Fibroblast of lung (primary cell): Measurements from ENCODE around the gene C20orf96.

Source experiments
- EZH2 ChIP-seq: IDR thresholded peaks from 2 replicates; pipeline ENCODE4 v1.5.1; 2012; ENCODE audit warnings: low read length, control low read depth, mild to moderate bottlenecking; ENCODE audit errors: missing control alignments
- TF ChIP-seq, protein P1 (sequence below), 2 donors: IDR thresholded peaks in 1 of 2; conservative IDR thresholded peaks in 1 of 2; 1 replicate in 1 of 2; 2 replicates in 1 of 2; pipeline ENCODE4 v1.5.1; 2011 to 2012; ENCODE audit warnings: low read length in 2 of 2, control low read depth in 1 of 2, inconsistent platforms in 1 of 2, low read depth in 1 of 2, mild to moderate bottlenecking in 1 of 2

DNA sequence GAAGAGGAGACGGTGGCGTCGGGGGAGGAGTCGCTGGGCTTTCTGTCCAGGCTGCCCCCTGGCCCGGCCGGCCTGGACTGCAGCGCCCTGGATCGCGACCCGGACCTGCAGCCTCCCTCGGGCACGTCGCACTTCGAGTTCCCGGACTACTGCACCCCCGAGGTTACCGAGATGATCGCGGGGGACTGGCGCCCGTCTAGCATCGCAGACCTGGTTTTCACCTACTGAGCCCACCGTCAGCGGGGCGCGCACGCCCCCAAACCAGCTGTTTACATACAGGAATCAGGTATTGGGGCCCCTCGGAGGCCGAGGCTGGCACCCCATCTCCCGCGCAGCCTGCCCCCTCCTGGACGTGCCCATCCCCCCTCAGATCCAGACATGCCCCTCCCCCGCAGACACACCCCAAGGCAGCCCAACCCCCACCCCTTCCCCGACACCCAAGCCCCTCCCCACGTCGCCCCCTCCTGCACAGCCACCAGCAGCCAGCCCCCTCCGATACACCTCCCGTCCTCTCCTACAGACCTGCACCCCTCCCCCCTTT lies 36.2 kb upstream of the C20orf96 start:
- TF ChIP-seq, protein P1, sequence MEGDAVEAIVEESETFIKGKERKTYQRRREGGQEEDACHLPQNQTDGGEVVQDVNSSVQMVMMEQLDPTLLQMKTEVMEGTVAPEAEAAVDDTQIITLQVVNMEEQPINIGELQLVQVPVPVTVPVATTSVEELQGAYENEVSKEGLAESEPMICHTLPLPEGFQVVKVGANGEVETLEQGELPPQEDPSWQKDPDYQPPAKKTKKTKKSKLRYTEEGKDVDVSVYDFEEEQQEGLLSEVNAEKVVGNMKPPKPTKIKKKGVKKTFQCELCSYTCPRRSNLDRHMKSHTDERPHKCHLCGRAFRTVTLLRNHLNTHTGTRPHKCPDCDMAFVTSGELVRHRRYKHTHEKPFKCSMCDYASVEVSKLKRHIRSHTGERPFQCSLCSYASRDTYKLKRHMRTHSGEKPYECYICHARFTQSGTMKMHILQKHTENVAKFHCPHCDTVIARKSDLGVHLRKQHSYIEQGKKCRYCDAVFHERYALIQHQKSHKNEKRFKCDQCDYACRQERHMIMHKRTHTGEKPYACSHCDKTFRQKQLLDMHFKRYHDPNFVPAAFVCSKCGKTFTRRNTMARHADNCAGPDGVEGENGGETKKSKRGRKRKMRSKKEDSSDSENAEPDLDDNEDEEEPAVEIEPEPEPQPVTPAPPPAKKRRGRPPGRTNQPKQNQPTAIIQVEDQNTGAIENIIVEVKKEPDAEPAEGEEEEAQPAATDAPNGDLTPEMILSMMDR (conservative IDR thresholded peaks at IDR 0.05 in 1 of 2, IDR thresholded peaks at IDR 0.05 in 1 of 2; ENCODE audit: low read depth in 1 of 2, low read length in 2 of 2) = no peak
- TF ChIP-seq EZH2 = no peak
